ENCODE measurements around the gene IFNA13.

DNA sequence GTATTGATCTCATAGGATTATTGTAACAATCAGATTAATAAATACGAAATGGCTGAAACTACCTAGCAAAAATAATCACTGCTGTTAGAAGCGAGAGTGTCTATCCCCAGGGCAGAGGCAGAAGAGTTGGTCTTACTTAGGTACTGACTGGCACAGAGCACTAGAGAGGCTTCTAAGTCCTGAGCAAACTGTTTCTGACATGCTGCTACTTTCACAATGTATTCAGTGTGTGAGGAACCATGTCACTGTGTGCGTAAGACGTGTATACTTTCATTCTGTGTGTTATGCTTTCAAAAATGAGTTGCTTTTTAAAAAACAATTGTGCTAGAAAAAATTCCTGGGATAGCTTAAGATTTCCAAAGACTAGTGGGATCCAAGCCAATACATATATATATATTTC lies 27.1 kb downstream of the IFNA13 start:
- TF ChIP-seq, protein P1, sequence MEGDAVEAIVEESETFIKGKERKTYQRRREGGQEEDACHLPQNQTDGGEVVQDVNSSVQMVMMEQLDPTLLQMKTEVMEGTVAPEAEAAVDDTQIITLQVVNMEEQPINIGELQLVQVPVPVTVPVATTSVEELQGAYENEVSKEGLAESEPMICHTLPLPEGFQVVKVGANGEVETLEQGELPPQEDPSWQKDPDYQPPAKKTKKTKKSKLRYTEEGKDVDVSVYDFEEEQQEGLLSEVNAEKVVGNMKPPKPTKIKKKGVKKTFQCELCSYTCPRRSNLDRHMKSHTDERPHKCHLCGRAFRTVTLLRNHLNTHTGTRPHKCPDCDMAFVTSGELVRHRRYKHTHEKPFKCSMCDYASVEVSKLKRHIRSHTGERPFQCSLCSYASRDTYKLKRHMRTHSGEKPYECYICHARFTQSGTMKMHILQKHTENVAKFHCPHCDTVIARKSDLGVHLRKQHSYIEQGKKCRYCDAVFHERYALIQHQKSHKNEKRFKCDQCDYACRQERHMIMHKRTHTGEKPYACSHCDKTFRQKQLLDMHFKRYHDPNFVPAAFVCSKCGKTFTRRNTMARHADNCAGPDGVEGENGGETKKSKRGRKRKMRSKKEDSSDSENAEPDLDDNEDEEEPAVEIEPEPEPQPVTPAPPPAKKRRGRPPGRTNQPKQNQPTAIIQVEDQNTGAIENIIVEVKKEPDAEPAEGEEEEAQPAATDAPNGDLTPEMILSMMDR (conservative IDR thresholded peaks at IDR 0.05; ENCODE audit: low read length): no peak
- TF ChIP-seq EZH2phosphoT487 (IDR thresholded peaks at IDR 0.05; ENCODE audit: borderline replicate concordance, low read depth, low read length): no peak
